NCI-H69 (cell line): ENCODE data around the gene RPL10.

ENCODE experiments used
- DNase-seq: peaks from one replicate; lab custom pipeline; 2025; lab: John Stamatoyannopoulos, UW

Gene RPL10

GRCh38 chrX:154430916-154431315 lies 32.7 kb downstream of the RPL10 start:
- no peak for DNase-seq

DNA sequence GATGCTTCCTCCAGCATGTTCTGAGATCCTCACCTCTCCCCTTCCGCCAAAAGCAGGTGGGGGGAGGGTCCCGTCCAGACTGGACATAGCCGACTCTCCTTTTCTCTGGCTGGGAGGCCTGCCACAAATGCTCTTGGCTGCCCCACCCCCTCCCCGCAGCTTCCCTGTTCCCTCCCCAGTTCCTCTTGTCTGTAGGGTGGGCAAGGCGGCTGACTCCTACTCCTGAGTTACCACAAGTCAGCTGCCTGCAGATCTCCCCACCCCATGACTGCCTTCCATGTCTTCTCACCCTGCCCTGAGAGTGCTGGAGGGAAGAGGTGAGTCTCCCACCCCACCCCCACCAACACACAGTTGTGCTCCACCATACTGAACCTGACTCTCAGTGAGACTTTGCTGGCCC lies 33.2 kb downstream of the RPL10 start:
- no peak for DNase-seq

DNA sequence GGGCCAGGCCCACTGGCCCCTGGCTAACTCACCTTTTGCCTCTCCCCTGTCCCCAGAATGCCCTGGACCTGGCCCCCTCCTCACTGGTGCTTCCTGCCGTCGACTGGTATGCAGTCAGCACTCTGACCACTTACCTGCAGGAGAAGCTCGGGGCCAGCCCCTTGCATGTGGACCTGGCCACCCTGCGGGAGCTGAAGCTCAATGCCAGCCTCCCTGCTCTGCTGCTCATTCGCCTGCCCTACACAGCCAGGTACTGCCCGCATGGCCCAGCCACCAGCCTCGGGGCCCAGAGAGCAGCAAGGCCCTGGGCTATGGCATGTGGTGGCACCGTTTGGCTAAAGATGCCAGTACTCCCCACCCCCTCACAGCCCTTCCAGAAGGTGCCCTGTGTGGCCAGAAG lies 34.0 kb downstream of the RPL10 start:
- no peak for DNase-seq

DNA sequence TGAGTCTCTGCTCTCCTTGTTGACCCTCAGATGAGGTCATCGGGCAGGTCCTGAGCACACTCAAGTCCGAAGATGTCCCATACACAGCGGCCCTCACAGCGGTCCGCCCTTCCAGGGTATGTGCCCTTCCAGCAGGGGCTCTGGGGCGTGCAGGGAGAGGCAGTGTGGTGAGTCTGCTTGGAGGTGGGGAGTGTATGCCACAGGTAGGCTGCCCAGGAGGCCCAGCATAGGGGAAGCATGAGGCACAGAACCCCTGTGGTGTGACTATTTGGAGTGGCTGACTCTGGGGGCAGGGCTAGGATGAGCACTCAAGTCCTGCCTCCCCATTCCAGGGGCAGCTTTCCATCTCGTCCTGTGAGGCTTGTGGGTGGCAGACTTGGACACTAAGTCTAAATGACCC lies 35.4 kb downstream of the RPL10 start:
- no peak for DNase-seq

- no peak for DNase-seq
Measured at GRCh38 chrX:154434394-154435168, 36.4 kb downstream of the RPL10 start.

GRCh38 chrX:154435171-154435733 lies 37.1 kb downstream of the RPL10 start:
- DNase-seq, result no peak

GRCh38 chrX:154436374-154436982 lies 38.3 kb downstream of the RPL10 start:
- DNase-seq, result peak; percentile 71

DNA sequence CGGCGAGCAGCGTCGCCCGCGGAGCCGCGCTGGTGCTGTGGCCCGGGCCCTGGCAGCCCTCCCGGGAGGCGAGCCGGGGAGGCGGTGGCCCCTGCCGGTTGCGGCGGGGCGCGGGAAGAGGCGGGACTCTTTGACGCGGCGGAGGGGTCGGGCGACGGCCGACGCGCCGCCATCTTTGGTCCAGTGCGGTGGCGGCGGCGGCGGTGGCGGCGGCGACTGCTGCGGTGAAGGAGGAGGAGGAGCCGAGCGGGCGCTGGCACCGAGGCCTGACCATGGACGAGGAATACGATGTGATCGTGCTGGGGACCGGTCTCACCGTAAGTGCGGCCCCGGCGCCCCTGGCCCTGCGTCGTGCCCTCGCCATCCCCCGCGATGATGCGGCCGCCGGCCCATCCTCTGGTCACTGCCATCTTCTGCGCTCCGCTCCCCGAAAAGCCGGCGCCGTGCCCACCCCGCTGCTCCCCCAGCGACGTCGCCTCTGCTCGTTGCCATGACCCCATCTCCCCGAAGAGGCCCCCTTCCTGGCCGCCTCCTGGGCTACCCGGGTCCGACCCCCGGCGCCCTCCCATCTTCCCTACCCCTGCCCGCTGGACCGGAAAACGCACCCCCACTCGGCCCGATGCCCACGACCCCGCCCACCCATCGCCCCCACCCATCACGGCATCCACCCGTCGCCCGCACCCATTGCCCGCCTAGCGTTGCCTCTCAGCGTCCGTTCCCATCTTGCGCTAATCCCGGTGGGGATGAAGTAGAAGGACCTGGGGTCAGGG lies 39.0 kb downstream of the RPL10 start, which contains the start of gene GDI1:
GDI1 (plus strand) TSS at position 172 of the 770 bp plus-strand sequence; CDS start at position 273, 101 bp downstream.
- peak; percentile 71 for DNase-seq

DNA sequence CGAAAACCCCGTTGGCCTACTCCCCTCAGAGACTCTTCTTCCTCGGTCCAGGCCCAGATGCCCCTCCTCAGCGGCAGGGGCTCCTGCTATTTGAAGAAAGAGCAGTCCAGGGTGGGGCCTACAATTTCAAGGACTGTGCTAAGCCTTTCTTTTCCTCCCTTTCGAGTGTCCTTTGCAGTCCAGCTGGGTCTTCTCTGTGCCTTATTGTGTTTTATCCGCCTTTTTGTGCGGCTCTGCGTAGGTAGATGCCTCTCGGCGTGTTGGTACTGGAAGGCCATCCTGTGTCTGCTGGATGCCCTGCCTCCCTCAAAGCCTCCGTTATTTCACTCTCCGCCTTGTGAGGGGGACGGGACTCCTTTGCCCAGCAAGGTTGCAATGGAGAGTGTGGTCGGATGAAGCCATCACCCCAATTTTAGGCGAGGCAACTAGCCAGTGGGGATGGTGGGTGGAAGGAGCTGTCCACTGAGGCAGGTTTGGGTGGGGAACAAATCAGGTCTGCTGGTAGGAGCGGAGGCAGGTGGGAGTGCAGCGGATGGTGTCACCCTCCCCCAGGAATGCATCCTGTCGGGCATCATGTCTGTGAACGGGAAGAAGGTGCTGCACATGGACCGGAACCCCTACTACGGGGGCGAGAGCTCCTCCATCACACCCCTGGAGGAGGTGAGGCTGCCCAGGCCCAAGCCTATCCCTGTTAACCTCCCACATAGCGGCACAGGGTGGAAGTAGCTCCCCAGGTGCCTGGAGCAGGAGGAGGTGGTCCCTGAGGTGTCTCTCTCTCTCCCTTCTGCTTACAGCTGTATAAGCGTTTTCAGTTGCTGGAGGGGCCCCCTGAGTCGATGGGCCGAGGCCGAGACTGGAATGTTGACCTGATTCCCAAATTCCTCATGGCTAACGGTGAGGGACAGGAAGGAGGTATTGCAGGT lies 40.1 kb downstream of the RPL10 start:
- DNase-seq, result no peak

- DNase-seq, result no peak
Measured at GRCh38 chrX:154439841-154440240, 41.7 kb downstream of the RPL10 start.

DNA sequence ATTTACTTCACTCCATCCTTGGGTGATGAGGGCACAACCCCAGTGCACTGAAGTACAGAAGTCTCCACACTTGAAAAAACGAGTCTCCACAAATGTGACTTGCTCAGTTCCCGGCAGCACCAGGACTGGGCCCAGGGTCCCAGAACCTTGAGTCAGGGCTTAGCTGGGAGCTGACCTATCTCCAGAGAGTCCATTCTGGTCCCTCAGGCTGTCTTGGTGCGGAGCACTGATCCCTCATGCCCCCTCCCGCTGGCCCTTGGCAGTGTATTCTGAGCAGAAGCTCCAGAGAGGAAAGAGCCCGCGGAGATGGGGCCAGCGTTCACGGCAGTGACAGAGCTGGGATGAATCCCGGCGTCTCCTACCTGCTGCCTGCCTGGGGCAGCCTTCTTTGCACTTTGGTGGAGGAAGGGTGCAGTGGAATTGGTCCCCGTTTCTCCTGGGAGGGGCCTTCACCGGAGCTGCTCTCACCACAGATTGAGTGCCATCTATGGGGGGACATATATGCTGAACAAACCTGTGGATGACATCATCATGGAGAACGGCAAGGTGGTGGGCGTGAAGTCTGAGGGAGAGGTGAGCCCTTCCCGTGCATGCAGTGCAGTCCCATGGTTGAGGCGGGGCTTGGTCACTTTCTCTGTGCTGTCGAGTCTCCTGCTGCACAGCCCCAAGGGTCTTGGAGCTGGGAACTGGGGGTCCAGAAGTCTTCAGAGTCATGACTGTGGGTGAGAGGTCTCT lies 42.6 kb downstream of the RPL10 start:
- DNase-seq, result no peak

GRCh38 chrX:154441564-154441963 lies 43.4 kb downstream of the RPL10 start:
- DNase-seq, result no peak

DNA sequence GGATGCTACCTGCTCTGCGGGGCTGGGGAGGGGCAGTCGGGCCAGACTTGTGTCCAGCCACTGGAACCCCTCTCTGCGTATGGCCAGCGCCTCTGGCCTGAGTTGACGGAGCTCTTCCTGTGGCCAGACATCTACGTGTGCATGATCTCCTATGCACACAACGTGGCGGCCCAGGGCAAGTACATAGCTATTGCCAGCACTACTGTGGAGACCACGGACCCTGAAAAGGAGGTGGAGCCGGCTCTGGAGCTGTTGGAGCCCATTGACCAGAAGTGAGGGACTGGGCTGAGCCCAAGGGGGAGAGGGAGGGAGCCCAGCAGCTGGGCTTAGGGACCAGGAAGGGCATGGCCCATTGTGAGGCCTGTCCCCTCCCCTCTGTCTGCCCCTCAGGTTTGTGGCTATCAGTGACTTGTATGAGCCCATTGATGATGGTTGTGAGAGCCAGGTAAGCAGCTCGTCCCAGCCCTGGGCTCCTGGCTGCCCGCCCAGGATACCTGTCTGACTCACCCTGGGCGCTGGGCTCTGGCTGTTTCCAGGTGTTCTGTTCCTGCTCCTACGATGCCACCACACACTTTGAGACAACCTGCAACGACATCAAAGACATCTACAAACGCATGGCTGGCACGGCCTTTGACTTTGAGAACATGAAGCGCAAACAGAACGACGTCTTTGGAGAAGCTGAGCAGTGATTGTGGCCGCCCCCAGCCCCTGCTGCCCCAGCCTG lies 44.0 kb downstream of the RPL10 start:
- no peak for DNase-seq

GRCh38 chrX:154443479-154443910 lies 45.3 kb downstream of the RPL10 start:
- DNase-seq, result peak; percentile 28

- peak; percentile 78 for DNase-seq
Measured at GRCh38 chrX:154443992-154444754, 46.0 kb downstream of the RPL10 start, which contains the start of gene FAM50A. Gene FAM50A, plus strand, starts transcription at chrX:154444141. Its CDS starts 95 bp downstream, at chrX:154444236.

- DNase-seq, result no peak
Measured at GRCh38 chrX:154444755-154445246, 46.6 kb downstream of the RPL10 start.

GRCh38 chrX:154445776-154446175 lies 47.6 kb downstream of the RPL10 start:
- DNase-seq, result no peak

DNA sequence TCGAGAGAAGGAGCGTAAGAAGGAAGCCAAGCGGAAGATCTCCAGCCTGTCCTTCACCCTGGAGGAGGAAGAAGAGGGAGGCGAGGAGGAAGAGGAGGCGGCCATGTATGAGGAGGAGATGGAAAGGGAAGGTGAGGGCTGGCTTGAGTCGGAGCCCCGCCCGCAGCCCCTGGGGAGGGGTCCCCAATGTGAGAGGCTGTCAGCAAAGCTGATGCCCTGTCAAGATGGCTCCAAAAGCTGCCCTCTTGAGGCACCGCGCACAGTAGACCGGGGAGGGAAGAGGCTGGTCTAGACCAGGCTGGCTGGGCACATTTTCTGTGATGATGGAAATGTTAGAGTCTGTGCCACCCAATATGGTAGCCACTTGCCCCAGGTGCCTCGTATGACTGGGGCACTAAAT lies 48.3 kb downstream of the RPL10 start:
- DNase-seq, result no peak

DNA sequence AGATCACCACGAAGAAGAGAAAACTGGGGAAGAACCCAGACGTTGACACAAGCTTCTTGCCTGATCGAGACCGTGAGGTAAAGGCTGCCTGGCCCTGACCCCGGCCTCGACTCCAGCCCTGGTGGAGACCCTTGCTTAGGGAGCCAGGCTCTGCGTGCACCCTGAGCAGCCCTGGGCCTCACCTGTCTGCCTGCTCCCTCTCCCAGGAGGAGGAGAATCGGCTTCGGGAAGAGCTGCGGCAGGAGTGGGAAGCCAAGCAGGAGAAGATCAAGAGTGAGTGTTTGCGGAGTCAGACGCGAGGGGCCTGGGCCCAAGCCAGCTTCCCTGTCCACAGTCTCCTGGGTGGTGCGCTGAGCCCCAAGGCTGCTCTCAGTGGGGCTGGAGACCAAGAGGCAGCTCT lies 50.3 kb downstream of the RPL10 start:
- no peak for DNase-seq
